ES-I3 (cell line): ENCODE data around the gene PACS1.
A peak's percentile ranks its signal among the peaks of the same experiment; 100 is the strongest.

Experiments used
- H3K36me3 ChIP-seq: 2 replicates; pipeline ENCODE4 v1.6.1; 2013; ENCODE audit warnings: mild to moderate bottlenecking, low read length, control low read depth, moderate library complexity; ENCODE audit not compliant: insufficient read depth
- H3K4me1 ChIP-seq: 2 replicates; pipeline ENCODE4 v1.6.1; 2013; ENCODE audit warnings: mild to moderate bottlenecking, control low read depth, low read length; ENCODE audit not compliant: insufficient read depth
- H3K9ac ChIP-seq: 2 replicates; pipeline ENCODE4 v1.6.1; 2013; ENCODE audit warnings: low read depth, mild to moderate bottlenecking, low read length, moderate library complexity
- H3K9me3 ChIP-seq: 2 replicates; pipeline ENCODE4 v1.6.1; 2013; ENCODE audit warnings: mild to moderate bottlenecking, low read length, moderate library complexity; ENCODE audit not compliant: control insufficient read depth, insufficient read depth

PACS1 gene

GRCh38 chr11:66044757-66045156 is 25.3 kb upstream of the PACS1 start:
- Histone ChIP-seq H3K4me1 (peaks cover 8% of the 10 kb centered on the region; the same call in 1 of the 2 replicates), H3K36me3 (no peaks in the 10 kb centered on the region), H3K9me3 (no peaks in the 10 kb centered on the region), H3K9ac (no peak overlapping the region)

- no peaks in the 10 kb centered on the region for H3K9me3 ChIP-seq
- H3K4me1 ChIP-seq: peaks cover 8% of the 10 kb centered on the region; the same call in 1 of the 2 replicates
- H3K36me3 ChIP-seq: no peaks in the 10 kb centered on the region
- H3K9ac ChIP-seq: no peak overlapping the region
These were observed 24.9 kb upstream of the PACS1 start for GRCh38 chr11:66045177-66045639.

- Histone ChIP-seq H3K9me3 (no peaks in the 10 kb centered on the region), H3K9ac (no peak overlapping the region), H3K4me1 (peaks cover 15% of the 10 kb centered on the region; the same call in 1 of the 2 replicates), H3K36me3 (no peaks in the 10 kb centered on the region)
These were observed 23.2 kb upstream of the PACS1 start for GRCh38 chr11:66046901-66047300.

GRCh38 chr11:66047541-66048365 is 22.3 kb upstream of the PACS1 start:
- Histone ChIP-seq H3K9me3 (no peaks in the 10 kb centered on the region), H3K9ac (no peak overlapping the region), H3K4me1 (peaks cover 15% of the 10 kb centered on the region; the same call in 1 of the 2 replicates)

GRCh38 chr11:66048547-66049323 is 21.3 kb upstream of the PACS1 start, which contains the start of gene GAL3ST3:
Gene GAL3ST3, minus strand, starts transcription at chr11:66049161. Its CDS starts 3,746 bp downstream, at chr11:66045415.
- Histone ChIP-seq H3K9me3 (no peaks in the 10 kb centered on the region), H3K36me3 (no peaks in the 10 kb centered on the region), H3K4me1 (peaks cover 15% of the 10 kb centered on the region; the same call in 1 of the 2 replicates), H3K9ac (peak within 1 kb of the TSS; percentile 51; the same call in 1 of the 2 replicates)

More at GRCh38 chr11:66047541-66048365, 22.3 kb upstream of the PACS1 start:
- no peaks in the 10 kb centered on the region for H3K36me3 ChIP-seq

- Histone ChIP-seq H3K36me3 (peaks cover 9% of the 10 kb centered on the region), H3K4me1 (peaks cover 12% of the 10 kb centered on the region; the same call in 1 of the 2 replicates), H3K9me3 (no peaks in the 10 kb centered on the region), H3K9ac (peak overlapping the region; percentile 93)
These were observed 19.4 kb upstream of the PACS1 start for GRCh38 chr11:66050581-66051231.

GRCh38 chr11:66051371-66051765 is 18.7 kb upstream of the PACS1 start:
- H3K36me3 ChIP-seq: peaks cover 13% of the 10 kb centered on the region
- H3K9me3 ChIP-seq: no peaks in the 10 kb centered on the region
- H3K9ac ChIP-seq: peak overlapping the region; percentile 93
- H3K4me1 ChIP-seq: peaks cover 12% of the 10 kb centered on the region; the same call in 1 of the 2 replicates

GRCh38 chr11:66051766-66052663 is 18.1 kb upstream of the PACS1 start, which contains the start of gene SF3B2:
Gene SF3B2, plus strand, starts transcription at chr11:66052364. Its CDS starts 21 bp downstream, at chr11:66052385.
- H3K9me3 ChIP-seq: no peaks in the 10 kb centered on the region
- H3K36me3 ChIP-seq: peaks cover 19% of the 10 kb centered on the region
- peak within 1 kb of the TSS; percentile 93 for H3K9ac ChIP-seq
- H3K4me1 ChIP-seq: peaks cover 12% of the 10 kb centered on the region; the same call in 1 of the 2 replicates

- H3K4me1 ChIP-seq: peaks cover 12% of the 10 kb centered on the region; the same call in 1 of the 2 replicates
- peak overlapping the region; percentile 93 for H3K9ac ChIP-seq
- H3K9me3 ChIP-seq: no peaks in the 10 kb centered on the region
- peaks cover 20% of the 10 kb centered on the region for H3K36me3 ChIP-seq
These were observed 17.4 kb upstream of the PACS1 start for GRCh38 chr11:66052664-66052982.

- H3K9ac ChIP-seq: no peak overlapping the region
These were observed 15.1 kb upstream of the PACS1 start for GRCh38 chr11:66055021-66055420.

GRCh38 chr11:66056501-66056900 is 13.6 kb upstream of the PACS1 start:
- H3K4me1 ChIP-seq: no peaks in the 10 kb centered on the region; the same call in 1 of the 2 replicates
- H3K9ac ChIP-seq: no peak overlapping the region
- H3K36me3 ChIP-seq: peaks cover 54% of the 10 kb centered on the region
- H3K9me3 ChIP-seq: no peaks in the 10 kb centered on the region

More at GRCh38 chr11:66055021-66055420, 15.1 kb upstream of the PACS1 start:
- H3K9me3 ChIP-seq: no peaks in the 10 kb centered on the region
- H3K4me1 ChIP-seq: peaks cover 7% of the 10 kb centered on the region; the same call in 1 of the 2 replicates
- peaks cover 40% of the 10 kb centered on the region for H3K36me3 ChIP-seq

GRCh38 chr11:66059966-66060680 is 9.9 kb upstream of the PACS1 start:
- no peak overlapping the region for H3K9ac ChIP-seq
- H3K4me1 ChIP-seq: no peaks in the 10 kb centered on the region
- H3K9me3 ChIP-seq: no peaks in the 10 kb centered on the region; the same call in 1 of the 2 replicates
- peaks cover 72% of the 10 kb centered on the region for H3K36me3 ChIP-seq

GRCh38 chr11:66061268-66061667 is 8.8 kb upstream of the PACS1 start:
- no peaks in the 10 kb centered on the region for H3K4me1 ChIP-seq
- no peak overlapping the region for H3K9ac ChIP-seq
- no peaks in the 10 kb centered on the region; the same call in 1 of the 2 replicates for H3K9me3 ChIP-seq
- peaks cover 66% of the 10 kb centered on the region for H3K36me3 ChIP-seq
